RPMI7951 (cell line): Measurements from ENCODE around the gene MC2R. TPM values are rescaled to one million over a fixed set of nuclear protein-coding genes. Genes with fewer than 3 reads are reported as not detected.

Source experiments
- total RNA-seq: library from RNA; depleted of rRNA; stranded (reverse); fragments of >200 nt; shearing (Covaris generic); gene quantifications from 2 replicates; pipeline ENCODE4 v1.2.3, GENCODE V29; 2014; rRNA removed

MC2R gene
- total RNA-seq, 1 experiment from 2014 or later, result not detected

Other genes starting within 250 kb of the MC2R start
- gene FAM210A, start 189.0 kb downstream of the MC2R start, total RNA-seq, result 30.2 and 33.0 TPM in 2 replicates
- 16.5 and 21.0 TPM in 2 replicates for gene RNMT, start 188.9 kb downstream of the MC2R start, total RNA-seq
- 0.49 TPM in 1 of 2 replicates, not detected in the other for gene MC5R, start 91.4 kb downstream of the MC2R start, total RNA-seq
- gene ZNF519, start 216.9 kb upstream of the MC2R start, total RNA-seq, result 7.6 and 10.3 TPM in 2 replicates